IMR-90 (cell line): ENCODE measurements around the gene KIAA0319L. TPM values are rescaled to one million over a fixed set of nuclear protein-coding genes. Genes with fewer than 3 reads are reported as not detected.

Source experiments
- ATAC-seq: fragments of 200-7000 bp; cut with Tn5 transposase; 2 replicates; pipeline ENCODE4 v1.9.1; 2020; ENCODE audit warnings: low read depth, mild to moderate bottlenecking, moderate library complexity
- BruUV-seq: library from RNA; stranded (reverse); fragments of 400-500 nt; replicated peaks from 2 replicates; lab custom pipeline; 2021; lab: Mats Ljungman, UMichigan
- CTCF ChIA-PET: fragments of 300-600 bp; formaldehyde crosslinking; extraction: SDS; loops from one replicate; lab custom pipeline; 2021; ENCODE audit warnings: antibody characterized with exemption; lab: Yijun Ruan, JAX
- POLR2A ChIA-PET: fragments of 300-600 bp; sonication (Branson Sonifier 250); formaldehyde crosslinking; loops from one replicate; lab custom pipeline; 2022; ENCODE audit warnings: antibody characterized with exemption; ENCODE audit not compliant: unreplicated experiment; lab: Charles Lee
- DNase-seq: peaks from one replicate; pipeline ENCODE4 v3.0.0; 2013
- H2AFZ ChIP-seq: replicated peaks from 2 replicates; pipeline ENCODE3; 2013; ENCODE audit warnings: low read length, mild to moderate bottlenecking; ENCODE audit not compliant: poor library complexity
- H2AK5ac ChIP-seq: 2 replicates; pipeline ENCODE4 v1.6.1; 2013; ENCODE audit warnings: low read depth, low read length, inconsistent platforms
- H2AK9ac ChIP-seq: replicated peaks from 2 replicates; pipeline ENCODE3; 2013; ENCODE audit warnings: mild to moderate bottlenecking, low read depth, low read length, moderate library complexity; ENCODE audit not compliant: poor library complexity
- H2BK120ac ChIP-seq: 2 replicates; pipeline ENCODE4 v1.6.1; 2013; ENCODE audit warnings: low read depth, low read length, inconsistent platforms
- H2BK15ac ChIP-seq: 3 replicates; pipeline ENCODE4 v1.6.1; 2013; ENCODE audit warnings: low read depth, low read length, inconsistent platforms
- H2BK20ac ChIP-seq: 2 replicates; pipeline ENCODE4 v1.6.1; 2013; ENCODE audit warnings: low read depth, mild to moderate bottlenecking, inconsistent platforms, low read length, moderate library complexity
- H2BK5ac ChIP-seq: 2 replicates; pipeline ENCODE4 v1.6.1; 2013; ENCODE audit warnings: mild to moderate bottlenecking, low read depth, low read length, inconsistent platforms; ENCODE audit not compliant: poor library complexity, severe bottlenecking
- H3K14ac ChIP-seq: replicated peaks from 2 replicates; pipeline ENCODE4 v1.6.1; 2013; ENCODE audit warnings: low read depth, low read length, inconsistent platforms
- H3K18ac ChIP-seq: 2 replicates; pipeline ENCODE4 v1.6.1; 2013; ENCODE audit warnings: low read depth, low read length, control low read depth
- H3K23ac ChIP-seq: 2 replicates; pipeline ENCODE4 v1.6.1; 2013; ENCODE audit warnings: low read depth, low read length, inconsistent platforms
- H3K27ac ChIP-seq: 2 replicates; pipeline ENCODE4 v1.5.1; 2013; ENCODE audit warnings: mild to moderate bottlenecking, control low read depth, low read length; ENCODE audit not compliant: insufficient read depth
- H3K27me3 ChIP-seq: 2 replicates; pipeline ENCODE4 v1.6.1; 2013; ENCODE audit warnings: low read length; ENCODE audit not compliant: control insufficient read depth, insufficient read depth
- H3K36me3 ChIP-seq: 2 replicates; pipeline ENCODE4 v1.6.1; 2013; ENCODE audit warnings: low read length, mixed read lengths; ENCODE audit not compliant: control insufficient read depth, insufficient read depth
- H3K4ac ChIP-seq: 2 replicates; pipeline ENCODE4 v1.6.1; 2013; ENCODE audit warnings: low read depth, low read length, inconsistent platforms
- H3K4me1 ChIP-seq: 2 replicates; pipeline ENCODE4 v1.6.1; 2013; ENCODE audit warnings: low read length, mixed read lengths; ENCODE audit not compliant: control insufficient read depth, insufficient read depth
- H3K4me2 ChIP-seq: 2 replicates; pipeline ENCODE4 v1.6.1; 2013; ENCODE audit warnings: low read depth, mild to moderate bottlenecking, control low read depth, low read length, moderate library complexity
- H3K4me3 ChIP-seq: 2 replicates; pipeline ENCODE4 v1.5.1; 2013; ENCODE audit warnings: low read depth, mild to moderate bottlenecking, control low read depth, low read length, moderate library complexity; ENCODE audit not compliant: insufficient read depth
- H3K56ac ChIP-seq: 2 replicates; pipeline ENCODE4 v1.6.1; 2013; ENCODE audit warnings: low read length, inconsistent platforms; ENCODE audit not compliant: insufficient read depth; ENCODE audit errors: extremely low read depth
- H3K79me1 ChIP-seq, 2 experiments: 2 replicates each; pipeline ENCODE4 v1.6.1; 2013; ENCODE audit warnings: low read length in 2 of 2, inconsistent platforms in 1 of 2, low read depth in 1 of 2
- H3K9ac ChIP-seq: 2 replicates; pipeline ENCODE4 v1.6.1; 2013; ENCODE audit warnings: low read depth, low read length, control low read depth
- H3K9me1 ChIP-seq: 2 replicates; pipeline ENCODE4 v1.6.1; 2013; ENCODE audit warnings: low read length, inconsistent platforms; ENCODE audit not compliant: insufficient read depth
- H3K9me3 ChIP-seq: 2 replicates; pipeline ENCODE4 v1.6.1; 2013; ENCODE audit warnings: low read length; ENCODE audit not compliant: control insufficient read depth, insufficient read depth
- H4K20me1 ChIP-seq: 2 replicates; pipeline ENCODE4 v1.6.1; 2013; ENCODE audit warnings: low read length, inconsistent platforms; ENCODE audit not compliant: insufficient read depth
- H4K5ac ChIP-seq: 2 replicates; pipeline ENCODE4 v1.6.1; 2013; ENCODE audit warnings: mild to moderate bottlenecking, low read depth, low read length, control low read depth
- H4K8ac ChIP-seq, 2 experiments: 2 replicates each; pipeline ENCODE4 v1.6.1; 2013; ENCODE audit warnings: low read depth in 2 of 2, low read length in 2 of 2, control low read depth in 1 of 2, inconsistent platforms in 1 of 2
- H4K91ac ChIP-seq: 2 replicates; pipeline ENCODE4 v1.6.1; 2013; ENCODE audit warnings: low read depth, low read length, inconsistent platforms; ENCODE audit not compliant: insufficient read depth
- CEBPB ChIP-seq: IDR thresholded peaks from 2 replicates; pipeline ENCODE4 v1.6.1; 2012; ENCODE audit warnings: low read depth, low read length, improper control_type of control experiment
- FOS ChIP-seq: fragments of 150-350 bp; IDR thresholded peaks from 2 replicates; pipeline ENCODE4 v1.6.1; 2016; ENCODE audit warnings: low read depth, low read length
- MAFK ChIP-seq: IDR thresholded peaks from 2 replicates; pipeline ENCODE4 v1.6.1; 2012; ENCODE audit warnings: low read depth, low read length, improper control_type of control experiment
- MXI1 ChIP-seq: IDR thresholded peaks from 2 replicates; pipeline ENCODE4 v1.6.1; 2012; ENCODE audit warnings: low read depth, mild to moderate bottlenecking, low read length, moderate library complexity, borderline replicate concordance
- RAD21 ChIP-seq: IDR thresholded peaks from 2 replicates; pipeline ENCODE4 v1.6.1; 2012; ENCODE audit warnings: low read length, improper control_type of control experiment
- WGBS, 2 experiments: methylation state at CpG; one replicate each; pipeline versions ENCODE4 v1.1.5 to v1.1.7; 2013; ENCODE audit warnings: missing lambda C conversion rate in 2 of 2; ENCODE audit not compliant: insufficient read length in 1 of 2; ENCODE audit errors: extremely low coverage in 2 of 2; 5-methylcytosine and 5-hydroxymethylcytosine counted together
- dilution Hi-C: fragments of 300-500 bp; cut with HindIII; formaldehyde crosslinking; loops from one replicate; pipeline ENCODE4 v1.14.3; 2018; ENCODE audit warnings: low sequenced_read_pairs; ENCODE audit not compliant: unreplicated experiment
- in situ Hi-C: fragments of 300-500 bp; cut with MboI; formaldehyde crosslinking; loops from 3 replicates; pipeline ENCODE4 v1.14.3; 2019; ENCODE audit warnings: low sequenced_read_pairs, inconsistent platforms, mixed read lengths
- intact Hi-C: fragments of 100-400 bp; cut with micrococcal nuclease; formaldehyde crosslinking; loops from 2 replicates; pipeline ENCODE4 v1.10.0; 2022
- polyA plus RNA-seq, 3 experiments: library from polyadenylated mRNA; depleted of rRNA; stranded (reverse); fragments of >200 nt; gene quantifications; 2 replicates each; pipeline ENCODE4 v1.2.3, GENCODE V29; 2012; ENCODE audit warnings: low replicate concordance in 1 of 3
- total RNA-seq: library from RNA; depleted of rRNA; stranded (reverse); fragments of >200 nt; gene quantifications from 2 replicates; pipeline ENCODE4 v1.2.3, GENCODE V29; 2012
- TF ChIP-seq, protein P1 (sequence below): conservative IDR thresholded peaks from 2 replicates; pipeline ENCODE4 v1.5.1; 2012; ENCODE audit warnings: mild to moderate bottlenecking, low read depth, low read length, improper control_type of control experiment

KIAA0319L gene
- total and polyA plus RNA-seq, 2 of the 4 experiments (the other 2 are of a cell fraction), result 38.0 to 49.8 TPM

DNA sequence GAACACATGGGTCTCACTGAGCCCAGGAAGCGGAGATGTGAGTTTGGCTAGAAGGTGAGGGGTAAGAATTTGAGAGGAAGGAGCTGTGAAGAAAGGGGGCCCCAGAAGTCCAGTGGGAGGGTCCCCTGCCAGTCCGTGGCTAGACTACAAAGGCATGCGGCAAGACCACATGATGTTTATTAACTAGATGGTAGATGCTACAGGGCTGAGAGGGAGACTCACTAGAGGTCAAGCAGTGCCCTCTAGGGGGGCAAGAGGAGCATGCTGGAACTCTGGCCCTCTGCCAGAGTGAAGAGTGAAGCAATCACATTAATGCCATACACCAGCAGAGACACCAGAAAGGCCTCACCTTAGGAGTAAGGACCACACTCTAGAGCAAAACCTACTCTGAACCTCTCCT, 12.2 kb downstream of the KIAA0319L start:
- BruUV-seq, result no TSS peak
- Histone ChIP-seq H3K27me3 (no peaks in the 10 kb centered on the region), H3K9me3 (no peaks in the 10 kb centered on the region), H3K14ac (no peak overlapping the region), H2BK15ac (no peak overlapping the region), H3K56ac (no peak overlapping the region), H3K18ac (no peak overlapping the region), H2AK5ac (no peak overlapping the region), H3K4me1 (peaks cover 13% of the 10 kb centered on the region), H3K79me1 (peaks cover 24 to 65% of the 10 kb centered on the region in 2 experiments), H3K4me3 (no peak overlapping the region), H4K20me1 (peaks cover 13% of the 10 kb centered on the region; the same call in 1 of the 2 replicates), H2AFZ (no peak overlapping the region), H2AK9ac (no peak overlapping the region), H3K23ac (no peak overlapping the region), H4K91ac (no peak overlapping the region), H2BK120ac (no peak overlapping the region), H3K9me1 (peaks cover 15% of the 10 kb centered on the region), H3K4me2 (no peak overlapping the region), H4K5ac (no peak overlapping the region), H3K4ac (no peak overlapping the region), H3K9ac (no peak overlapping the region), H2BK5ac (no peak overlapping the region), H4K8ac (no peak overlapping the region), H3K36me3 (peaks cover 4% of the 10 kb centered on the region), H2BK20ac (no peak overlapping the region), H3K27ac (no peak overlapping the region)
- ChIA-PET CTCF (interaction anchor here (0.6 to 1.7 kb wide), 3 partner anchors 92 to 138 kb away, joined by 3 to 11 read pairs (median 3); no protein-coding TSS in a partner anchor), POLR2A (no interaction called here)
- in situ Hi-C loops, result no loop called here
- ATAC-seq (peak; percentile 80), DNase-seq (peak; percentile 45)
- intact Hi-C loops, result no loop called here
- dilution Hi-C loops, result no loop called here
- 80% methylated on average over 1 of the region's 3 CpGs; no CpG with 5 or more reads in 1 of the 2 experiments for WGBS, 2 experiments
- TF ChIP-seq CEBPB (peak; percentile 76), MAFK (no peak), FOS (no peak), RAD21 (peak; percentile 25; the same call in 1 of the 2 replicates), MXI1 (no peak)
- TF ChIP-seq, protein P1, sequence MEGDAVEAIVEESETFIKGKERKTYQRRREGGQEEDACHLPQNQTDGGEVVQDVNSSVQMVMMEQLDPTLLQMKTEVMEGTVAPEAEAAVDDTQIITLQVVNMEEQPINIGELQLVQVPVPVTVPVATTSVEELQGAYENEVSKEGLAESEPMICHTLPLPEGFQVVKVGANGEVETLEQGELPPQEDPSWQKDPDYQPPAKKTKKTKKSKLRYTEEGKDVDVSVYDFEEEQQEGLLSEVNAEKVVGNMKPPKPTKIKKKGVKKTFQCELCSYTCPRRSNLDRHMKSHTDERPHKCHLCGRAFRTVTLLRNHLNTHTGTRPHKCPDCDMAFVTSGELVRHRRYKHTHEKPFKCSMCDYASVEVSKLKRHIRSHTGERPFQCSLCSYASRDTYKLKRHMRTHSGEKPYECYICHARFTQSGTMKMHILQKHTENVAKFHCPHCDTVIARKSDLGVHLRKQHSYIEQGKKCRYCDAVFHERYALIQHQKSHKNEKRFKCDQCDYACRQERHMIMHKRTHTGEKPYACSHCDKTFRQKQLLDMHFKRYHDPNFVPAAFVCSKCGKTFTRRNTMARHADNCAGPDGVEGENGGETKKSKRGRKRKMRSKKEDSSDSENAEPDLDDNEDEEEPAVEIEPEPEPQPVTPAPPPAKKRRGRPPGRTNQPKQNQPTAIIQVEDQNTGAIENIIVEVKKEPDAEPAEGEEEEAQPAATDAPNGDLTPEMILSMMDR, result peak; percentile 33
